ENCODE data around the gene ZNF185. TPM values are rescaled to one million over a fixed set of nuclear protein-coding genes. Genes with fewer than 3 reads are reported as not detected.

Gene ZNF185
- total and polyA plus RNA-seq, 9 of the 15 experiments (the other 6 are each of a cell fraction or from before 2014, with no cell fraction given) = 0.08 to 1.1 (median 0.22) TPM

DNA sequence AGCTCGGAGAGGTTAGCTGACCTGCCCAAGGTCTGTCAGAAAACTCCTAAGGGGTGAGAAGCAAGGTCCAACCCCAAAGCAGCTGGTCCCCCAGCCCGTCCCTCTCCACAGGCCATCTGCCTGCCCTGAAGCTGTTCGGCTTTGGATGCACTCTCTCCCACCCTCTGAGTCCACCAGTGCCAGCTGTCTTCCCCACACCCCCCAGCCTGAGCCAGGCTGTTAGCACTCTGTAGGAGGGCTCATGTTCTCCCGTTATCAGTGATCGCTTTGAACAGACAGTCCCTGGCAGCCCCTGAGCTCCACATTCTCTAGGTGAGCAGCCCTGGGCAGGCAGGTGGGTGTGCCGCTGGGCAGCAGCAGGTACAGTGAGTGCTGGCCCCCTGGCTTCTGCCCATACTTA, 16.0 kb downstream of the ZNF185 start:
- Histone ChIP-seq H3K4me1 (replicated peaks in 1 of 2; ENCODE audit: control insufficient read depth in 2 of 2, insufficient read depth in 2 of 2, low read length in 2 of 2) (peaks cover 0 to 14% of the 10 kb centered on the region in 2 experiments; a peak in 2 of 5 replicates), H3K27ac (ENCODE audit: extremely low read depth, low read depth, low read length) (no peak overlapping the region), H3K9me1 (ENCODE audit: control insufficient read depth, insufficient read depth, low read length) (no peaks in the 10 kb centered on the region), H3K36me3 (ENCODE audit: control insufficient read depth, insufficient read depth, low read length) (no peaks in the 10 kb centered on the region), H3K79me2 (ENCODE audit: control insufficient read depth, insufficient read depth, low read length) (no peaks in the 10 kb centered on the region), H3K27me3 (ENCODE audit: control insufficient read depth in 2 of 2, insufficient read depth in 2 of 2, low read length in 2 of 2) (peaks cover 0 to 20% of the 10 kb centered on the region in 2 experiments; a peak in 2 of 5 replicates), H3K4me3 (no peak overlapping the region), H3K9me3 (replicated peaks; ENCODE audit: control insufficient read depth, insufficient read depth, low read depth, low read length) (no peaks in the 10 kb centered on the region), H2AFZ (ENCODE audit: low read depth, low read length) (no peak overlapping the region), H4K20me1 (replicated peaks; ENCODE audit: control insufficient read depth, insufficient read depth, low read length) (no peaks in the 10 kb centered on the region), H3K4me2 (ENCODE audit: insufficient read depth, low read length) (no peak overlapping the region), H3K9ac (ENCODE audit: insufficient read depth in 1 of 2, low read depth in 2 of 2, low read length in 2 of 2) (no peak overlapping the region)
- no TSS peak for BruUV-seq (replicated peaks)
- no peak for DNase-seq (ENCODE audit: extremely low read depth in 1 of 4, low spot score in 3 of 4)
- no peak for FAIRE-seq
- intact Hi-C loops (cut with micrococcal nuclease) = loop anchor here (10.0 kb wide), 3 partner anchors 79 to 1169 kb away; partner anchors contain the start of genes CETN2 and NSDHL
- in situ Hi-C loops (cut with MboI) = no loop called here
- WGBS (ENCODE audit: insufficient coverage, low coverage, missing lambda C conversion rate) = 0% methylated on average over 5 of the region's 6 CpGs
- no peak for ATAC-seq
- POLR2A ChIA-PET = interaction anchor here (0.6 to 1.5 kb wide), 2 partner anchors 21 to 1183 kb away, joined by 3 read pairs; no protein-coding TSS in a partner anchor
- CTCF ChIA-PET (ENCODE audit: low intra/inter-chr PET ratio) = no interaction called here
- no peak for TF ChIP-seq TAF1 (IDR thresholded peaks at IDR 0.05; ENCODE audit: control insufficient read depth, extremely low read depth, insufficient read depth, low read length, severe bottlenecking)
- TF ChIP-seq ZNF444 (CRISPR knock-in tag; IDR thresholded peaks at IDR 0.05) = no peak

DNA sequence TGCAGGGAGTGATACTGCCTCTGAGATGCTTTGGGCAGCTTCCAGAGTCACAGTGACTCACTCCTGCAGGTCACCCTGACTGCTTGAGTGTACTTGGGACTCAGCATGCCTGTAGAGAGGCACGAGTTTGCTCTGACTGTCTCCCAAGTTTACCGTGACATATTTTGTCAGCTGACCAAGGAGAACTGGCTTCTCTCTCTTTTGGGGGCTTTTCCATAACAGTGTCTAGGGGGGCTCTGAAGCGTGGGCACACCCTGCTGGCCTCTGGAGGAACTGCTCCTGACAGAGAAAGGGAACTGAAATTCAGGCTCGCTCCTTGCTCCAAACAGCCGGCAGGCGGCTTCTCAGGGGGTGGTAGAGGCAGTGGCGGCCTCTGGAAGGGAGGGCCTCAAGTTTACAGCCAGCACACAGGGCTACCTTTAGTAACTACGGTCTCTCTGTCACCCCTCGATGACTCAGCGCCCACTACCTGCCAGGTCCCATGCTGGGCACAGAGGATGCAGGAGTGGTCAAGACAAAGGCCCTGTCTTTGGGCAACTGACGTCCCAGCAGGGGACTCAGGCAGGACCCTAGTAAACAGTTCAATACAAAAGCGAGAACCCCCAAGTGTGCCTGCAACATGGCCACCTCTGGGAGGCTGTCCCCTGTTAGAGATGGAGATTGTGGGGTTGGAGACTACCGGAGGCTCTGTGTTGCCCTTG, 17.8 kb downstream of the ZNF185 start:
- peak; percentile 91 for ATAC-seq
- intact Hi-C loops (cut with micrococcal nuclease) (loop anchor here (10.0 kb wide), 3 partner anchors 81 to 1171 kb away; partner anchors contain the start of genes CETN2 and NSDHL), in situ Hi-C loops (cut with MboI) (no loop called here)
- H3K27ac ChIP-seq (ENCODE audit: extremely low read depth, low read depth, low read length) = no peak overlapping the region
- peak; percentile 57 to 73 (median 69) for DNase-seq (ENCODE audit: extremely low read depth in 1 of 4, low spot score in 3 of 4)
- no peak overlapping the region for H3K4me3 ChIP-seq
- no peaks in the 10 kb centered on the region for H3K79me2 ChIP-seq (ENCODE audit: control insufficient read depth, insufficient read depth, low read length)
- H3K27me3 ChIP-seq (ENCODE audit: control insufficient read depth in 2 of 2, insufficient read depth in 2 of 2, low read length in 2 of 2) = peaks cover 0 to 20% of the 10 kb centered on the region in 2 experiments; a peak in 2 of 5 replicates
- CTCF ChIA-PET (ENCODE audit: low intra/inter-chr PET ratio) = interaction anchor here (0.7 to 1.4 kb wide), 3 partner anchors 11 to 1763 kb away, joined by 3 read pairs; no protein-coding TSS in a partner anchor
- no peaks in the 10 kb centered on the region for H4K20me1 ChIP-seq (replicated peaks; ENCODE audit: control insufficient read depth, insufficient read depth, low read length)
- no peaks in the 10 kb centered on the region for H3K36me3 ChIP-seq (ENCODE audit: control insufficient read depth, insufficient read depth, low read length)
- no TSS peak for BruUV-seq (replicated peaks)
- FAIRE-seq = peak; percentile 74
- no peaks in the 10 kb centered on the region for H3K9me3 ChIP-seq (replicated peaks; ENCODE audit: control insufficient read depth, insufficient read depth, low read depth, low read length)
- POLR2A ChIA-PET = interaction anchor here (0.6 to 0.7 kb wide), 2 partner anchors 10 to 15 kb away, joined by 3 read pairs; no protein-coding TSS in a partner anchor
- peak overlapping the region in 1 of 2 experiments; percentile 28; a peak in 1 of 4 replicates for H3K9ac ChIP-seq (ENCODE audit: insufficient read depth in 1 of 2, low read depth in 2 of 2, low read length in 2 of 2)
- H3K4me2 ChIP-seq (ENCODE audit: insufficient read depth, low read length) = no peak overlapping the region
- peak overlapping the region; percentile 41; the same call in 1 of the 2 replicates for H2AFZ ChIP-seq (ENCODE audit: low read depth, low read length)
- 11% methylated on average over 12 of the region's 13 CpGs for WGBS (ENCODE audit: insufficient coverage, low coverage, missing lambda C conversion rate)
- no peaks in the 10 kb centered on the region for H3K9me1 ChIP-seq (ENCODE audit: control insufficient read depth, insufficient read depth, low read length)
- H3K4me1 ChIP-seq (replicated peaks in 1 of 2; ENCODE audit: control insufficient read depth in 2 of 2, insufficient read depth in 2 of 2, low read length in 2 of 2) = peaks cover 0 to 14% of the 10 kb centered on the region in 2 experiments; a peak in 2 of 5 replicates
- peak; percentile 42 for TF ChIP-seq FOSL1 (tag; conservative IDR thresholded peaks at IDR 0.05)
- TF ChIP-seq ZNF165 (CRISPR knock-in tag; IDR thresholded peaks at IDR 0.05; ENCODE audit: borderline replicate concordance) = no peak
- TF ChIP-seq, protein P1, sequence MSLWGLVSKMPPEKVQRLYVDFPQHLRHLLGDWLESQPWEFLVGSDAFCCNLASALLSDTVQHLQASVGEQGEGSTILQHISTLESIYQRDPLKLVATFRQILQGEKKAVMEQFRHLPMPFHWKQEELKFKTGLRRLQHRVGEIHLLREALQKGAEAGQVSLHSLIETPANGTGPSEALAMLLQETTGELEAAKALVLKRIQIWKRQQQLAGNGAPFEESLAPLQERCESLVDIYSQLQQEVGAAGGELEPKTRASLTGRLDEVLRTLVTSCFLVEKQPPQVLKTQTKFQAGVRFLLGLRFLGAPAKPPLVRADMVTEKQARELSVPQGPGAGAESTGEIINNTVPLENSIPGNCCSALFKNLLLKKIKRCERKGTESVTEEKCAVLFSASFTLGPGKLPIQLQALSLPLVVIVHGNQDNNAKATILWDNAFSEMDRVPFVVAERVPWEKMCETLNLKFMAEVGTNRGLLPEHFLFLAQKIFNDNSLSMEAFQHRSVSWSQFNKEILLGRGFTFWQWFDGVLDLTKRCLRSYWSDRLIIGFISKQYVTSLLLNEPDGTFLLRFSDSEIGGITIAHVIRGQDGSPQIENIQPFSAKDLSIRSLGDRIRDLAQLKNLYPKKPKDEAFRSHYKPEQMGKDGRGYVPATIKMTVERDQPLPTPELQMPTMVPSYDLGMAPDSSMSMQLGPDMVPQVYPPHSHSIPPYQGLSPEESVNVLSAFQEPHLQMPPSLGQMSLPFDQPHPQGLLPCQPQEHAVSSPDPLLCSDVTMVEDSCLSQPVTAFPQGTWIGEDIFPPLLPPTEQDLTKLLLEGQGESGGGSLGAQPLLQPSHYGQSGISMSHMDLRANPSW (CRISPR knock-in tag; IDR thresholded peaks at IDR 0.05) = 0 out of 2 replicates have a peak, but pooled peaks have one; percentile 29
- TF ChIP-seq, protein P2, sequence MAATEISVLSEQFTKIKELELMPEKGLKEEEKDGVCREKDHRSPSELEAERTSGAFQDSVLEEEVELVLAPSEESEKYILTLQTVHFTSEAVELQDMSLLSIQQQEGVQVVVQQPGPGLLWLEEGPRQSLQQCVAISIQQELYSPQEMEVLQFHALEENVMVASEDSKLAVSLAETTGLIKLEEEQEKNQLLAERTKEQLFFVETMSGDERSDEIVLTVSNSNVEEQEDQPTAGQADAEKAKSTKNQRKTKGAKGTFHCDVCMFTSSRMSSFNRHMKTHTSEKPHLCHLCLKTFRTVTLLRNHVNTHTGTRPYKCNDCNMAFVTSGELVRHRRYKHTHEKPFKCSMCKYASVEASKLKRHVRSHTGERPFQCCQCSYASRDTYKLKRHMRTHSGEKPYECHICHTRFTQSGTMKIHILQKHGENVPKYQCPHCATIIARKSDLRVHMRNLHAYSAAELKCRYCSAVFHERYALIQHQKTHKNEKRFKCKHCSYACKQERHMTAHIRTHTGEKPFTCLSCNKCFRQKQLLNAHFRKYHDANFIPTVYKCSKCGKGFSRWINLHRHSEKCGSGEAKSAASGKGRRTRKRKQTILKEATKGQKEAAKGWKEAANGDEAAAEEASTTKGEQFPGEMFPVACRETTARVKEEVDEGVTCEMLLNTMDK (IDR thresholded peaks at IDR 0.05; ENCODE audit: borderline replicate concordance, insufficient read depth, low read depth, low read length, poor library complexity, severe bottlenecking) = peak; percentile 33
- TF ChIP-seq ZBTB7A (IDR thresholded peaks at IDR 0.05; ENCODE audit: borderline replicate concordance, control insufficient read depth, low read depth, low read length) = peak; percentile 49; the same call in 1 of the 2 replicates
